ENCODE data around the gene SLC35E1.
"Not testable (repeated sequence)": the region's sequence is repeated elsewhere in the genome, so short reads cannot be mapped to it uniquely, and the experiment has no call there.

Gene SLC35E1

DNA sequence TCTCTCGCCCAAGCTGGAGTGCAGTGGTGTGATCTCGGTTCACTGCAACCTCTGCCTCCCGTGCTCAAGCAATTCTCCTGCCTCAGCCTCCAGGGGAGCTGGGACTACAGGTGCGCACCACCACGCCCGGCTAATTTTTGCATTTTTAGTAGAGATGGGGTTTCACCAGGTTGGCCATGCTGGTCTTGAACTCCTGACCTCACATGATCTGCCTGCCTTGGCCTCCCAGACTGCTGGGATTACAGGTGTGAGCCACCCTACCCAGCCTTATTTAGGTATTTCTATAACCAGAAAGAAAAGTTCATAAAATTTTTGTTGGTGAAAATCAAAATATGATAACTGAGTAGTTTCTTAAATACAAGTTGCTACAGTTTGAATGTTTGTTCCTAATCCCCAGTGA, 28.5 kb downstream of the SLC35E1 start:
- not testable (repeated sequence) for FAIRE-seq

DNA sequence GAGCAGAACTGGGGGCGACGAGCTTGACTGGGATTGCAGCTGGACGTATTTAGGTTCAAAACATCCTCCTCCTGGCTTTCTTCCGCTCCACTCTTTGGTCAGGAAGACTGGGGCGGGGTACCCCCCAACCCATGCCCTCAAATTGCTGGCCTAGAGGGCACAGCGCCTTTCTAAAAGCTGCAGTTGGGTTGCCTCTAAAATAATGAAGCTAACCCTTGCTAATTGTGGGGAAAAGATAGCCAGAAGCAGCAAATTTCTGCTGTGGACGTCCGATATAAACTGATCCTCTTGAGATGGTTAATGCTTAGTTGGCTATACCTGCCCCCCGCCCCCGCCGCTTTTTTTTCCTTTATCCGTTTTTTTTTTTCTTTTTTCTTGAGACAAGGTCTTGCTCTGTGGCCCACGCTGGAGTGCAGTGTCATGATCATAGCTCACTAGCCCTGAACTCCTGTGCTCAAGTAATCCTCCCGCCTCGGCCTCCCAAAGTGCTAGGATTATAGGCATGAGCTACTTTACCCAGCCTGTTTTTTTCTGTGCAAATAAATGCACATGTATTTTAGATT, 29.2 kb downstream of the SLC35E1 start:
- no peak for FAIRE-seq

DNA sequence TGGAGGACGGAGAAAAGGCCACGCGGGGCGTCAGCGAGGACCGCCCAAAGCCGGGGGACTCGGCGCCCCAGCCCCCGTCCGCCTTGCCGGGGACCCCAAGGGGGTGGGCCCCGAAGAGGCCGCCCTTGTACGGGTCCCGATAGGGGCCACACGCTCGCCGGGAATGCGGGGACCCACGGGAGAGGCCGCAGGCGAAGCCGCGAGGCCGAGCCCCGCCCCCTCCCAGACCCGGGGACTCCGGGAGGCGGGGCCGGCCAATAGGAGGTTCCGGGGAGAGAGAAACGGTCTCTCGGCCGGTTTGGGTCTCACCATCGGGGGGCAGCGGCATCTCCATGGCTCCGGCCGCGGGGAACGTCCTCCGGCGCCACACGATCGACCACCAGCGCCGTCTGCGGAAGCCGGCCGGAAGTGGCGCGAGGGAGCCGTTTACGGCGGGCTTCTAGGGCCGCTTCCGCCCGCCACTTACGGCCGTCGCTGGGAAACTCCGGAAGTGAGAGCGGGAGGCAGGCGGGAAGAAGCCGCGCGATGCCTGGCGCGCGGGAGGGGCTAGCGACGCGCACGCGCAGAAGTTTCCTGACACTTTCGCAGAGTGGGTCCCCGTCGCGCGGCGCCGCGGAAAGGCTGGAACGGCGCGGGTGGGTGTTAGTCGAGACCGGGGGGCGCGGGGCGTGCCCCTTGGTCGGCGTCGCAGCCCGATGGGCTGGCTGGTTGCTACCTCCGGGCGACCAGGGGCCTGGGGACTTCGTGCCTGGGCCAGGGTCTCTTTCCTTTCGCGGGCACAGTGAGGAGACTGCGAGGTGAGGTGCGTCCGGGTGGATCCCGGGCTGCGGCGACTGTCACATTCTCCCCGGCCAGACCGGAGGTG, 29.9 kb downstream of the SLC35E1 start, which contains the start of gene CHERP:
Gene CHERP (minus strand): TSS at position 393 of the 865 bp plus-strand sequence. CDS start 59 bp downstream, at position 334.
- FAIRE-seq = no peak

DNA sequence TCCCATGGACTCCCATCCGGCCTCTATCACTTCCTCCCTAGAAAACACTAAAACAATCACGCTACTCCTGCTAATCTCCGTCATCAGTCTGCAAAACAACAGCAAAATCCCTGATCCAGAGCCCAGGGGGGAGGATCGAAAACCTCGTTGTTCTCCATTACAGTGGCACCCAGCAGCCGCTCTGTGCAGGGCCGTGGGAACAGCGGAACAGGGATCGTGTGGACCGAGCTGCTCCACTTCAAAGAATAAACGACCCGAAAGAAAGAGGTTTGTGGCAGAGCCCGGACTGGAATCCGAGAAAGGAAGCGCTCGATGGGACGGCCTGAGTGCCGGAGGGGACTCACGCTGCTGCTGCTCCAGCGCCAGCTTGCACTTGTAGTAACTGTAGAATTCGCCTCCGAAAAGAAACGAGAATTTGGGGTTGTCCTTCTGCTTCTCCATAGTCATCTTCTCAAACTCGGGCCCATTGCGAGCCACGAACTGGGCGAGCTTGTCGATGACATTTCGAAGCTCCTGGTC, 30.6 kb downstream of the SLC35E1 start:
- FAIRE-seq = no peak

DNA sequence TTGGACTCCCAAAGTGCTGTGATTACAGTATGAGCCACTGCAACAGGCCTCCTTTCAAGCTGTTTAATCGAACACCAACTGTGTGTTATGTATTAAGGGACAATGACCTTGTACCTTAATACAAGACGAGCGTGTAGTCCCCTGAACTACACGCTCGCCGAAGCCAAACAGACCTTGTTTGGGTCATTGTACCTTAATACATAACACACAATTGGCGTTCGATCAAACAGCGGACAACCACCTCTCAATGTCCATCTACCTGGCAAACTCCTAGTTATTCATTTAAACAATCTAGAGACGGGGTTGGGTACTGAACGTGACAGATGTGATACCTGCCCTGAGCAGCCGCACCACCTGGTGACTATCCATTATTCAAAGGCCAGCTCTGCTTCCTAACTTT, 31.3 kb downstream of the SLC35E1 start:
- FAIRE-seq = no peak

DNA sequence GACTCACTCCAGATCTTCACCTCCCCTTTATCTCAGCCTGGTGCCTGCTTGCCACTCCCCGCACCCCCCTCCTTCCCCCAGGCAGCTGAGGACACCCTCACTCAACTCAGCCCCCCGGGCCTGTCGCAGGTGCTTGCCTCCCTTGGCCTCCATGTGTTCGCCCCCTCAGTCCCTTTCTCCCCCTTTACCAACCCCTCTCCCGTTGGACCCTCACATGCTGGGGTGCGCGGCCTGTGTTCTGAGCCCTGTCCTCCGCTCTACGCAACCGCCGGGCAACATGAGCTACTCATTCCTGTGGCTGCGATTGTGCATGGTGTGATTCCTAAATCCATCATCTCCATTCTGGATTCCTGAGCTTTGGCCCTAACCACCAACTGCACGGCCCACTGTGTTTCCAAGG, 35.1 kb downstream of the SLC35E1 start:
- no peak for FAIRE-seq

DNA sequence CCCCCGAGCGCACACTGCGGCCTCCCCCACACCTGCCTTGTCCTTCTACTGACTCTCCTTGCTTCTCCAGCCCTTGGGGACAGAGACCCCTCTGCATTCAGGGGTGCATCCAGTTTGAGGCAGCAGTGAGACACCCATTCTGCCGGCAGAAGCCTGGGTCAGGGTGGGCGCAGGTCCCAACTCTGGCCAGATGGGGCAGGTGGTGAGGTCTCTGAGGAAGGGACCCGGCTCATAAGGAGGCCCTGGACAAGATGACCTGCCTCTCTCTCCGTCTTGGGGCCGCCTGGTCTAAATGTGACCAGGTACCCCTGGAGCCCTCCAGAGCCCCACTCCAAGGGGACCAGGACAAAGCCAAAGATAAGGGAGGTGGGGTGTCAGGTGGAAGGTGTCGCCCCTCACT, 36.1 kb downstream of the SLC35E1 start:
- no peak for FAIRE-seq

DNA sequence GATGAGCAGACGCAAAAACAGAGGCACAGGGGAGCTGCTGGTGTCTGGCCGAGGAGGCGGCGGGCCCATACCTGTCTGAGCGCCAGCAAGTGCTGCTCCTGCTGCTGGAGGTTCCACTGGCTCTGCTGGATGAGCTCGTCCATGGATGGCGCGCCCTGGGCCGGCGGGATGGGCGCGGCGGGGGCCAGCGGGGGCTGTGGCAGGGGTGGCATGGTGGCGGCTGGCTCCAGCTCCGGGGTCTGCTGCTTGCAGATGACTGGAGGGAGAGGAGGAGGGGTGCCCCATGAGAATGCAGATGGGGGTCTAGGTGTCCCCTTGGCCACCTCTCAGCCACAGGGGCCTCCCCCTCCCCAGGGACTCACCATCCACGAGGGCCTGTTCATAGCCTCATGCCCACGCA, 36.8 kb downstream of the SLC35E1 start:
- no peak for FAIRE-seq

DNA sequence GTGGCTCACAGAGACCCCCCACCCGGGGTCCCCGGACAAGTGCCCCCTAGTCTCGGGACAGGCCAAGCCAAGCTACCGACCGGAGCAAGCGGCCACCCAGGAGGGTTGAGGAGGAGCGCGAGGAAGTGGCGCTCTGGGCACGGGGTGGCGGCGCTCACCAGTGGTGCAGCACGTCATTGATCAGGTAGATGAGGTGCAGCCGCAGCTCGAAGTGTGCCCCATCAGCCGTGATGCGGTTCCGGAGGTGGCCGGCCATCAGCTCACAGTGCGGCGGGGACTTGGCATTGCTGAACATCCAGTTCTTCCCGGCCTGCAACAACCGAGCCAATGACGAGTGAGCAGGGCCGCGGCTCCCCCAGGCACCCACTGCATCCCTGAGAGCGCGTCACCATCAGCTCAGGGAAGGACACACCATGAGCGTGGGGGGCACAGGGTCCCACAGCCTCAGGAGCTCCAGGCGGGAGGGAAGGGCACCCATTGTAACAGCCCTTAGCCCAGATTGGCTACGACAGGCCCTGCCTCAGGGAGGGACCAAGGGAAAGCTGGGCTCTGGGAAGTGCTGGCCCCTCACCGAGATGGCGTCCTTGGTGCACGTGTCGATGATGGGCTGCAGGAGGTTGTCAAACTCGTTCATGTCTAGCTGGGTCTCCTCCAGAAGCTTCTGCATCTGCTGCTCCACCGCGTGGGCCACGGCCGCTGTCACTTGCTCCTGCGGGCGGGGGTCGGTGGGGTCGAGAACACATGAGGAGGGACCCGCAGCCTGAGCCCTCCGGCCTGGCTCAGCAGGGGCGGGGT, 39.6 kb downstream of the SLC35E1 start:
- FAIRE-seq = no peak

DNA sequence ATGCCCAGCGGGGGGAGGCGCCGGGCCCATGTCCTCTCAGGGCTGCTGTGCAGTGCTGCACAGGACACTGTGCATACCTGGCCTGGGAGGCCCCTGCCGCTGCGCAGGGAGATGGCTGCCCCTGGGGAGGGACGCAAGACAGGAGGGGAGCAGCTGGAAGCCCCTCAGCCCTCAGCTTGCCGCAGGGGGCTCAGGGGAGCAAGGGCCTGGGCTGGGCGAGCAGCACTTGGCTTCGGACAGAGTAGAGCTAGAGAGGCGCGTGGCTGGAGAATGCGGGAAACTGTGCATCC, 40.9 kb downstream of the SLC35E1 start:
- no peak for FAIRE-seq

DNA sequence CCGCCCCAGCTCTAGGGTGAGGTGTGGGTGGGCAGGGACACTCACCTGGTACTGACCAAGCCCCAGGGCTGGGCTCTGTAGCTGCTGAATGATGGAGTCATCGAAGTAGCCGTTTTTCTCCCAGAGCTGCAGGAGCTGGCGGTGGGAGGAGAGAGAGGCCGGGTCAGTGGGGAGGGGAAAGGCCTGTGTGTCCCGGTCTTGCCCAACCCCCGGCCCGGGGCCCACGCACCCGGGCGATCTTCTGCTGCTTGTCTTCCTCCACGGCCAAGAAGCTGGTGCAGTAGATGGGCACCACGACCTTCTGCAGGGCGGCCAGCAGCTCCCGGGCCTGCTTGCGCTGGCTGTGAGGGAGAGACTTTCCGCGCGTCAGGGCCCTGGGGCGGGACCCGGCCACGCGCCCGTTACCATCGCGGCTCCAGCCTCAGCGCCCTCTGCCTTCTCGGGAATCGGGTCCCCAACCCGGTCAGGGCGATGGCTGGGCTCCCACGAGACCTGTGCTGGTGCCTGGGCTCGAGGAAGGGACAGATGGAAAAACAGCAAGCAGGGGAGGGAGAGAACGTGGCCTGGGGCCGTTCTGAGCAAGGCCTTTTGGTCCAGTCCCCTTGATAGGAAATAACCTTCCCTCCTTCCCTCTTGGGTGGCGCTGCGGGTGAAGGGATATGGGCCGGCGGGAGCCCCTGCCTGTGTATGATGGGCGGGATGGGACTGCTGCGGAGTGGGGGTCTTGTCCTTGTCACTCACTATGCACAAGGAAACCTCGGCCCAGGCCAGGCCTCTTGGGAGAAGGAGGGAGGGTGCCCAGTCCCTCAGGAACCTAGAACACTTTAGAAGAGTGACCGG, 41.5 kb downstream of the SLC35E1 start:
- no peak for FAIRE-seq

DNA sequence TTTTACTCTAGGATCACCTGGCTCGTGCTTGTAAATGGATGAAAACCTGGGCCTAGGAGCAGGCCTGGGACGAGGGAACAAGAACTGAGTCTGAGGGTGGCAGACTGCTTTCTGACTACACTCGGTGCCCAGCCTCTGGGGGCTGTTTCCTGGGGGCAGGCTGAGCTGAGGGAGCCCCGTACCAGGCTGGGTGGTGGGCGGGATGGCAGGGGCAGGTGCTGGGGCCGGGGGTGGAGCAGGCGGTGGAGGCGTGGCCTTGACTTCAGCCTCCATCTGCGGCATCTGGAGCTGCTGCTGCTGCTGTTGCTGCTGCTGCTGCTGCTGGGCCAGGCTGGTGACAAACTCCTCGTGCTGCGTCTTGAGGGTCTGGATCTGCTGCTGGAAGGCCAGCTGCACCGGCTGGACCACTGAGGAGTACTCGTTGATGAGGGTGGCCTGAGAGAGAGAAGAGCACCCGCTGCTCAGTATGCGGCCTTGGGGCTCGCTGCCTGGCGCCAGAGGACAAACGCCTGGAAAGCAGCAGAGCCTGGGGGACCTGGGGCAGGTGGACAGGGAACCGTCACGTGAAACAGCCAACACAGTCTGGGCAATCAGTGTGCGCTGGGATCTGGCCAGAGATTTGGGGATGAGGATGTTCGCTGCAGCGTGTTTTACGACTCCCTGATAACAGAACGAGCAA, 42.6 kb downstream of the SLC35E1 start:
- FAIRE-seq = no peak

DNA sequence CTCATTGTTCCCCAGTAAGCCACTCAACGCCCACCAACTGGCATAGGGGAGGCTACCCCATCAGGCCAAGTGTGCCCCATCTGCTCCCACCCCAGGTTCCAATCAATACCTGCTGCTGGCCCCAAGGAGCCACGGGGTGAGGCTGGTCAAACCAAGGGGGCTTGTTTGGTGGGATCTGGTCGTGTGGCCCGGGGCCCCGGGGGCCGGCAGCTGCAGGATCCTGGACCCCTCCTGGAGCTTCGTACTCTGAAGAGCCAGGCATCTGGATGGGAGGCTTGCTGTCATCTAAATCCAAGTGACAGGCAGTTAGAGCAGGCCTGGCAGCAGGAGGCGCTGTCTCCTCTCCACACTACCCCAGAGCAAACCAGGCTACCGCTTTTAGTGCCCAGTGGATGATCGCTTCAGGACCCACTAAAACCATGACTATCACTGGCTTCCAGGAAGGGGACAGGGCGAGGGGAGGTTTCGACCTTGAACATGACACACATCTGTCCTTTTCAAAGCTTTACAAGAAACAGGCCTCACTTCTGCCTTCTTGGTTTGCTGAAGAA, 44.2 kb downstream of the SLC35E1 start:
- no peak for FAIRE-seq

DNA sequence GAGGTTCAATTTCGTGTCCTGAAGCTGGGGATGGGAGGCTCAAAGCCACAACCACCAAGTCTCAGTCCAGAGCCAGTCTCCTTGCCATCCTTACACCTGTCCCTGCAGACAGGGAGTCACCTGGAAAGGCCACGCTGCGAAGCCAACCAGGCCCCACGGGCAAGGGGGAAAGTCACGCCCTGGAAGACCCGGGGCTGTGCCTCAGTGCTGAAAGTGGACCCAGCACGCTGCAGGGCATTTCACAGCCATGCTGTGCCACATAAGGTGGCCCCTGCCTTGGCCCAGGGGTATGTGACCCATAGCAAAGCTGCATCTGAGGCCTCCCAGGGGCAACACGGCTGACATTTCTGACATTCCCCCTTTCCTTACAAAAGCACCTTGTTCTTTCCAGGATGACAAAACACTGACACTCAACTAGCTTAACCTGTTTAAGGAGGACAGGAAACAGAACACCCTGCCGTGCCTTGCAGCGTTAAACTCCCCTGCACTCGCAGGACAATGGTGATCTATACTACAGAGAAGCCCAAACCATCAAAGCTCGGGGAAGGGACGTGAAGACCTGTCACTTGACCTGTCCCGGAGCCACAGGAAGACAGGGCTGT, 44.8 kb downstream of the SLC35E1 start:
- FAIRE-seq = no peak

DNA sequence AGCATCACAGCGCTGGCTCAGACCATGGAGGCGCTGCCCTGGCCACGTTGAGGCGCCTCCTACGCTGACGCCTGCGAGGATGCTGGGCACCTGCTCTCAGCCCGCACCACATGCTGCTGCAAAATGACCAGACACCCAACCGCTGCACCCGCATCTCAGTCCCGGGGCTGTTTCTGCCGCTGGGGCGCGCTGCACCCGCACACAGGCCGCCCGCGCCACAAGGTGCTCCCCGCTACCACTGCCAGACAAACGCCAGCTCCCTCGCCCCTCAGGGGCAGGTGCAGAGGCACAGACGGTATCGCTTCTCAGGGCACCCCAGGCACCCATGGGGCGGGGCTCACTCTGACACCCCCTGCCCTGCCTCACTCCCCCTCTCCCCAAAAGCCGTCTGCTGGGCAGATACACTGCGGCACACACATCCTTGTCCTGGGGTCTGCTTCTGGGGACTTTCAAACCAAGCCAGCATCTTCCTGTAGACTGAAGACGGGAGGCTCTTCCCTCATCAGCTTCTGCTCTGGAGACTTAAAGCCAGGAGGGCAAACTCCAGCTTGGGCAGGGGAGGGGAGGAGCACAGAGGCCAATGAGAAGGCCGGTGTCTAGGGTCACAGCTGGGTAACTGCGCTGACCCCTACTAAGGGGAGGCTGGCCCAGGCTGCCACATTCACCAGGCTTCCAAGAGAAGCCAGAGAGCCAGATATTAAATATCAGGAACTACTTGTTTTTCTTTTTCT, 46.3 kb downstream of the SLC35E1 start:
- FAIRE-seq = no peak

DNA sequence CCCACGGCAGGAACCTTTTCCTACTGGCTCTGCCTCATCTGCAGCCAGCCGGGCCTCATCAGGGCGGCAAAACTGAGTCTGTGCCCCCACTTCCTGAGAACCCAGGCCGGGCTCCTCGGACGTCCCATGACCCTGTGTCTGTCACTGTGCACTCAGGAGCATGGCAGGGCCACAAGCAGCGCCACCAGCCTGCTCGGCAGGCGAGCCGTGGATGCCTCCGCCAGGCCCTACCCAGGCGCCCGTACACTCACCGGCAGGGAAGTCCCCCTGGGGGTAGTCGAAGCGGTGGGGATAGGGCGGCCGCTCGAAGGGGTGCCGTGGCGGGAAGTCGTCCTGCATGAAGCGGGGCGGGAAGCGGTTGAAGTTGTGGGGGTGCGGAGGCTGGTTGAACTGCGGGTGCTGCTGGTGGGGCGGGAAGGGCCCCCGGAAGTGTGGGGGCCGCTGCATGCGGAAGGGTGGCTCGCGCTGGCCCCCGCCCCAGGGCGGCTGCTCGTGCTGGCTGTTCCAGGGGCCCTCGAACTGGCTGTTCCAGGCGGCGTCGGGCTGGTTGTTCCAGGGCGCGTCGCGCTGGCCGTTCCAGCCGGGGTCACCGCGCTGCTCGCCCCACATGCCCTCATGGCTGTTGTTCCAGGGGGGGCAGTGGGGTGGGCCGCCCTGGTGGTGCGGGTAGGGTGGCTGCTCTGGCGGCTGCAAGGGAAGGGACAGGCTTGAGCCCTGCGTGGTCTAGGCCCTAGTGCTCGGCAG, 47.1 kb downstream of the SLC35E1 start:
- no peak for FAIRE-seq

DNA sequence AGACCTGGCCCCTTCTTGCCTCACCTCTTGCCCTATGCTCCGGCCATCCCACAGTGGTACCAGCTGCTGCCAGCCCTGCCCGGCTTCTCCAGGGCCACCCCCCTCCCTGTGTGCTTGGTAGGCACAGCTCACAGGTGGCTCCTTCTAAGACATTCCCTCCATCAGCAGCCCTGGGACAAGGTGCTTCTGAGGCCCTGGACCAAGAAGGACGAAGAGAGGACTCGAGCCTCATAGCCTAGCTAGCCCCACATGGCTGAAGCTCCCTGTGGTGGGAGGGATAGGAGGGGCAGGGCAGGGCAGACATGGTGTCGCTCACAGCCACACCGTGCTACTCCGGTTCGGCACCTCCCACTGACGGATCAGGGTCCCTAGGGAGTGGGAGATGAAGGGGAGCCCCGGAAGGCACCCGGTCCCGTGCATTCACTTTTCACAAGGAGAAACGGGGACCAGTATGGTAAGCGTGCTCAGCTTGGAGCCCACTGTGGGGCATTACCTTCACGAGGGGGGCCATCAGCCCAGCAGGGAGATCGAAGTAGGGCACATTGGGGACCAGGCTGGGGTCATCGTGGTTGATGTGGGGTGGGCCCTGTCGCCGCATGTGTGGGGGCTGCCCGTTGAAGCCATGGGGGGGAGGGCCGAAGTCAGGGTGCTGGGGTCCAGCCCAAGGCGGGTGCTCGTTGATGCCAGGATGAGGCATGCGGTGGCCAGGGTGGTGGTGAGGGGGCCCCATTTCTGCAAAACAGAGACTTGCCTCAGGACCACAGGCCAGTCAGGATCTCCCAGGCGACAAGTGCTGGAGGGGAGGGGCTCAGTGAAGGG, 49.4 kb downstream of the SLC35E1 start:
- FAIRE-seq = no peak

DNA sequence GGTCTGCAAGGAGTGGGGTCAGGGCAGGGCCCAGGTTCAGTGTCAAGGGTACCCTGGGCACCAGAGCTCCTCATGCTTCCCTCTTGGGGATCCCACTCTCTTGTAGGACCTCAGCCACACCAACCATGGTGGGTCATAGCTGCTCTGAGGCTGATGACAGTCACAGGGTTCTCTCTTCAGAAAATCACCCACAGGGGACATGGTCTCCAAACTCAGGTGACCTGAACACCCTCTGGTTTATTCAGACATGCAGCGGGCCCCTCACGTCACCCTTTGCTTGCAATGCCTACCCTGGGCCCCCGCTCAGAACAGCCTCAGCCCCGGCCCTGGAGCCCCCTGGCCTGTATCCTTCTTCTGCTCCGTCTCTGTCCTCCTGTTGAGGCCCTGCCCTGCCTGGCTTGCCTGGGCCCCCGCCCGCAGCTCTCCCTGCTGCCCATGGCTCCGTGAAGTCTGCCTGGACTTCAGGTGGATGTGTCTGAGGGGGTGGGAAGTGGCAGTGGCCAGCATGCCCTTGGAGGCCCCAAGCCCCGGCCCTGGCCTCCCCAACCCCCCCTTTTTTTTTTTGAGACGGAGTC, 50.4 kb downstream of the SLC35E1 start:
- no peak for FAIRE-seq
